ENCODE measurements around the gene VPS51.

DNA sequence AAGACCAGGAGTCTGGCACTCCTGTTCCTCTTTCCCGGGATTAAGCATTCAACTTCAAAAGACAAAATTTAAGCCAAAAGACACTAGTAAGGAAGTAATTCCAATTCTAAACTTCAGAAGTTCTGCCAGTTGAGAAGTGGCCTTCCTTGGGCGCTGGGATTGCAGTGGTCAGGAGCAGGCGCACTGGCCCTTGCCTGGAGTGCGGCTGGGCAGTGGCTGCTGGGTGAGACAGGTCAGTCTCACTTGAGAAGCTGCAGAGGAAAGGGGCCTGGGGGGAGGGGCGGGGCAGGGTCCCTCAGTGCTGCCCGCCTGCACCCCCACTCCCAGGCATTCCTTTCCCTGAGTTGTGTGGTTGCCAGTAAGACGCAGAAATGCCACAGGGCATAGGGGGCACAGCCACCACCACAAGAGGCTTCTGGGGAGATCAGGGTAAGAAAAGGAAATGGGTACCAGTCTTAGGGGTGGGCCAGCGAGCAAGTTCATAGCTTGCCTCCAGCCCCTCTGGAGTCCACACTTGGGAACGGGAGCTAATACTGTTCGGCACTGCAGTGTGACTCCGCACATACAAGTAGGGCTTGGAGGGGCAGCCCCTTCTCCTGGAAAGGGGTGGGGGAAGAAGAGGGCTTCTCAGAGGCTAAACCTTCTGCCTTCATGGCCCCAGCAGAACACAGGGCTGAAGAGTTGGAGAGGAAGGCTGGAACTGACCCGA, 31.6 kb downstream of the VPS51 start:
- TF ChIP-seq POLR2A (IDR thresholded peaks at IDR 0.05; ENCODE audit: low read length) (no peak), GATA1 (IDR thresholded peaks at IDR 0.05; ENCODE audit: low read depth, low read length) (no peak)
